HG02884 (cell line): ENCODE data around the gene ATF5.

Experiments
- ATAC-seq: cut with Tn5 transposase; IDR thresholded peaks from one replicate; pipeline ENCODE4 v1.9.1; 2021; ENCODE audit warnings: mild to moderate bottlenecking, moderate library complexity; ENCODE audit not compliant: unreplicated experiment

ATF5 gene

DNA sequence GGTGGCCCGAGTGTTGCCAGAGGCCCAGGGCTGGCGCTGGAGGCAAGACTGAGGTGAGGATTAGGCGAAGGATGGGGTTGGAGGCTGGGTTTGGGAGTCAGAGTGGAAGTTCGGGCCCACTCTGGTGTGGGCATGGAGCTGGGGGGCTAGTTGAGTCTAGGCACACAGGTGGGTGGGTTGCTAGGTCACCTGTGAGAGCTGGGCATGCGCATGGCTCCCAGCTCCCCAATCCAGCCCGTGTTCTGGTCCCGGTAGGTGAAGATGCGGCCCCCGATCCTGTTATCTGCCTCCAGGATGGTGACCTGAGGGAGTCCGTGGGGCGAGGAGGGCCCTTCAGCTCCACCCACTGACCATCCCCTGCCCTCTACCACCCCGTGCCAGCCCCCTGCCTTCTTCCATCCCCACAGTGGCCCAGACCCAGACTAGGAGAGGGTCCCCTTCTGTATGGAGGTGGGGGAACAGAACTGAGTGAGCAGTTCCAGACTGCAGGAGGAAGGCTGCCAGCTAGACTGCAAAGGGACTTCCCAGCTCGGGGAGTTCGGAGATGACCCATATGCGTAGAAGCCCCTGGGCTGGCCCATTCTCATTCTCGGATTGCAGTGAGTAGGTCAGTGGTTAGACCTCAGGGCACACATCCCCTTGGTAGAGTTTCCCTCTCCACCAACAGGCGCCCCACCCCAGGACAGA is 34.0 kb upstream of the ATF5 start:
- ATAC-seq = no peak

DNA sequence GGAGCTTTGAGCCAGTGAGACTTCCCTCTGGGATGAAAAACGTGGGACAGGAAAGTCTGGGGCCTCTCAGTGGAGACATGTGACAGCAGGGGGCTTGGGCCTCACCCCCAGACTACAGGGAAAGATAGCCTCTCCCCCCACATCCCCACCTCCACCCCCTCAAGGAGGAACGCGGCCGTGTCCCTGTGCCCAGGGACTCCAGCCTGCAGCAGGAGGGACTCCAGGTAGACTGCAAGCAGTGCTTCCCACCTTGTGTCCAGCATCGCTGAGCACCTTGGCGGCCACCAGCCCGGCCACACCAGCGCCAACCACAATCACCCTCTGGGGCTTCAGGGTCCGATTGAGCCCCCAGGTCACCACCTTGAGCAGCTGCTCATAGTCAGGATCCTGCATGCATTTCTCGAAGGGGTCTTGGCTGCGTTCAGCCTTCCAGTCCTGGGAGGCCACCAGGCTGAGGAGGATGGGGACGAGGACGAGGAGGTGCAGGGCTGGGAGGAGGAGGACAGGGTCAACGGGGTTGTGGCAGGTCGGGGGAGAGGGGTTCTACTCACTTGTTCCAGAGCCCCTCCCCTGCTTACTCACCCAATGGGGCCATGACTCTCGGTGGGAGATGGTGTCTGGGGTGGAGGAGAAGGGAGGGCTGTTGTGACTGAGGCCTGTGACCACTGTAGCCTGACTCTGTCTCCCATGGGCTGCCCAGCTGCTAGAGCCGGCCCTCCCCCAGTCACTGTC is 33.3 kb upstream of the ATF5 start:
- ATAC-seq = no peak

DNA sequence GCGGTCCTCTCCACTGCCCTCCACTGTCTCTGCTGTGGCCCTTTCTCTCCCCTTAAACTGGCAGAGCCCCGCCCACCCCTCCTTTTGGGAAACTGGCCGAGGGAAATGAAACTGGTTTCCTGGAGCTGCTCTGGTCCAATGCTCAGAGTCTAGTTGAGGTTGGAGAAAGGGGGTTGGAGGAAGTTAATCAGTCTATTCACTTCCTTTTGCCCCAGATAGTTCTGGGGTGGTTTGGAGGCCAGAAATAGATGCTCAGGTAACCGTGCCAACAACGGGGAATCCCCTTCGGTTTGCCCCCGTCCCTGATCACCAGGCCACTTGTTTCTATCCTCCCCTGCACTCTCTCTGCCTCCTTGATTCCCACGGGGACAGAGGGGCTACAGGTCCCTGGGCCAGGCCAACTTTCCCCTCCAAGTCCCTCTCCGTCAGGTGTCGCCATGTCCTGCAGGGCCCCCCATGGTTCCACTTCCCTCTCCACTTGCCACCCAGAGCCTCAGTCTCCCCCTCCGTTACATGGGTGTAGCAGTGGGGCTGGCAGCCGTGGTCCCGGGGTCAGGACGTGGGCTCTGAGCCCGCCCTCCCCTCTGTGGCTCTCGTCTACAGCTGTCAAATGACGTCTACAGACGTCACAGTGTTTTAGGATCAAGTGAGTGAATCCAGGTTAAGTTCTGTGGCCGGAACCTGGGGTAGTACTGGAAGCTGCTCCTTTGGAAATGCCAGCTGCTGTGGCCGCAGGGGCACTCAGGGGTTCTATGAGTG is 32.0 kb upstream of the ATF5 start, which contains the start of gene IL4I1:
Gene IL4I1 (minus strand): TSS at position 25 of the 759 bp plus-strand sequence. CDS start 727 bp downstream, outside the sequence.
- ATAC-seq = no peak

DNA sequence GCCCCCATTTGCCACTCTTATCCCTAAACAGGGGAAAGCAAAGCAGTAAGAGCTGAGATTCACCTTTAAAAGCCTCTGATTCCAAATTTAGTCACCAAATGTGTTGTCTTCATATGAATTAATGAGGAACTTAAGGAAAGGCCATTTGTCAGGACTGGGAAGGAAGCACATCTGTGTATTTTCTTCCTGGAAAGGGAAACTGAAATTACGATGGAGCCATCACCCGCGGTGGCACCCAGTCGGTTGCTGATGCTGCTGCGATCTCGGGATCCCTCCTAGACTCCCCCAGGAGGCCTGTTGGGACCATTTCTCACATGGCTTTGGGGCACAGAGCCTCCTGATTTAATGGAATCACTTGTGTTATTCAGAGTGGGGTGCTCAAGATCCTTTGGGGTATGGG is 24.9 kb upstream of the ATF5 start:
- ATAC-seq = no peak

DNA sequence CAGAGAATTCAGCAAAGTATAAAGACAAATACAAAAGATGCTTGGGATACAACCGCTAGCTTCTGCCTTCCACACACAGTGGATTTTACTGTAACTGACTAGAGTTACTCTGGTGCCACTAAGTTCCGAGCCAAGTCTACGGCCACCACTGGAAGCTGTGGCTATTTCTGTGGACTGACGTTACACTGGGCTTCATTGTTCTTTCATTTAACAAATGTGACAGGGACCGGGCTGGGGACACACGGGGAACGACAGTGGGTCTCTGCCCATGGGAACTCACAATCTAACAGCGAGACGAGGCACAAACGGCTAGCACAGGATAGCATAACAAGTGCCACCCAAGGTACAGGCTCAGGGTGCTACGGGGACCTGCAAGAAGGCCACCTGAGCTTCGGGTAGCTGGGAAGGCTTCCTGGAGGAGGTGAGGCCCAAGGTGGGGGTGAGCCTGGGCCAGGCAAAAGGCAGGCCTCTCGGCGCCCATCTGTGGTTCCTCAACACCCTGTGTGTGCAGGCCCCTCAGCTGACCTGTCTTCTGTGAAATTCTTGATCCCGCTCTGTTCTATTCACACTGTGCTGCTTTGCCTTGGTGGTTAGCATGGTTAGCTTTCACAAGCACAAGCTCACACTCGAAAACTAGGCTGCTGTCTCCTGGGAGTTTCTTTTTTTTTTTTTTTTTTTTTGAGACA is 22.0 kb upstream of the ATF5 start:
- ATAC-seq = no peak

DNA sequence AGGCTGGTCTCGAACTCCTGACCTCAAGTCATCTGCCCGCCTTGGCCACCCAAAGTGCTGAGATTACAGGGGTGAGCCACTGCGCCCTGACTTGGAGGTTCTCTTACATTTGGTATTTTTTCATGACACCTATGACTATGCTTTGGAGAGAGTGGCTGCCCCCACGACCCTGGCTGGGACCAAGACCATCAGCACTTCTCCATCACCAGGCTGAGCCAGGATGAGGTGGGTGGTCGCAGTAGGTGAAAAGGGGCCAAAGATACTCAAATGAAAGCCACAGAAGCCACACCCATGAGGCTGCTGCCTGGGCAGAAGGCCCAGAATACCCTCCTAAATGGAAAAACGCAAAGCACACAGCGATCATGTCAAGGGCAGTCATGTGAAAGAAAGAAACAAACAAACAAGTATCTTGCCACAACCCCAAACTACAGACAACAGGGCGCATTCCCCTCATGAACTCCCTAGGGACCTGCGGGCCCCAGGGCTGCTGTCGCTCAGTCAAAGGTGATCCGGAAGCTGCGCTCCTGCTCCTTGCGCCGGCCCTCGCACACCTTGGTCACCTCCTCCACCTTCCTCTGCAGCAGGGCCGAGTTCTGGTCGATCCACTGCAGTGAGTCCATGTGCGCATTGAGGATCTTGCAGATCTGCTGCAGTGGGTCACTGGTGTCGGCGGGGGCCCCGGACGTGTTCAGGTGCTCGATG is 21.1 kb upstream of the ATF5 start:
- ATAC-seq = no peak

DNA sequence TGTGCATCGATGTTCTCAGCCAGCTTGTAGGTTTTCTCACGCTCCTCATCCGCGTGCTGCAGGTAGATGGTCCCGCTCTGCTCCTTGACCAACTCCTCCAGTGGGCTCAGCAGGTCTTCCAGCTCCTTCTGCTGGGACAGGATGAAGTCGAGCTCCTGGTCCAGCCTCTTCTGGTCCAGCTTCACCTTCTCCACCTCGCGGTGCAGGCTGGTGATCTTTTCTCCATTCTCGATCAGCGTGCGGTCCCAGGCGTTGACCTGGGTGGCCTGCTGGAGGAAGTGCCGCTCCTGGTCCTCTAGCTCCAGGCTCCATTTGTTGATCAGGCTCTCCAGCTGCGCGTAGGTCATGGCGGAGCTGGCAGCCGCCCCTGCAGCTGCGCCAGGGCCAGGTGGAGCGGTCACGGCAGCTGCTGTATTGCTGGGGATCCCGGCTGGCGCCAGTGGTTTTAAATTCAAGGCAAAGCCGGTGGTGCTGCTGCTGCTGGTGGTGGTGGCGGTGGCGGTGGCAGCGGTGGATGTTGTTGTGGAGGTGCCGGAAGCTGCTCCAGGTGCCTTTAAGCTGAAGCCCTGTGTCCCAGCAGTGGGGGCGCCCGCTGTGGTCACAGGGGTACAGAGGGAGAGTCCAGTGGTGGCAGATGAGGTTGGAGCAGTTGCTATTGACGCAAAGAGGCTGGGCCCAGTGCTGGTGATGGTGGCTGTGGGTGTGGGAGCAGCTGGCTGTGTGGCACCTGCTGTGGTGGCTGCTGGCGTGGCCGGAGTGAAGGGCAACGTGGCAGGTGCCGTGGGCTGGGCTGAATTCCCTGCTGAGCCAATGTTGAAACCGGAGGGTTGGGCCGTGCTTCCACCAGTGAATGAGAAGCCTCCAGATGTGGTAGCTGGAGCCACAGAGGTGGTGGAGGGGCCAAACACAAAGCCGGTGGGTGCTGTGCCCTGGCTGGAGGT is 20.3 kb upstream of the ATF5 start:
- ATAC-seq = no peak

DNA sequence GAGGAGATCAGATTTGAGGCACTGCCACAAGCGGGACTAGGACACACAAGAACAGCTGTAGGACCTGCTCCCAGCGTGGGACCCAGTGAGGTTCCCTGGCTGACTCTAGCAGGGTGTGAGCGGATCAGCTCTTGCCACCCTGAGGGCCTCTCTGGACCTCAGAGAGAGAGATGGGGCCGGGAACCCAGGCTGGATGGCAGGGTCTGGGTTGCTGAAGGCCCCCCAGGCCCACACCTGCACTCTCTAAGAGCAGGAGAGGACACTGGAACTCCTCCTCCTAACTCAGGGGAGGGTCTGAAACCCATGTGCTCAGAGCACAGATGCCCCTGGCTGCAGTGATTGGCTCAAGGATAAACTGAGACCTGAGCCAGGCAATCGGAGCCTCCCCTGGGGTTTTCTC is 18.8 kb upstream of the ATF5 start:
- no peak for ATAC-seq

DNA sequence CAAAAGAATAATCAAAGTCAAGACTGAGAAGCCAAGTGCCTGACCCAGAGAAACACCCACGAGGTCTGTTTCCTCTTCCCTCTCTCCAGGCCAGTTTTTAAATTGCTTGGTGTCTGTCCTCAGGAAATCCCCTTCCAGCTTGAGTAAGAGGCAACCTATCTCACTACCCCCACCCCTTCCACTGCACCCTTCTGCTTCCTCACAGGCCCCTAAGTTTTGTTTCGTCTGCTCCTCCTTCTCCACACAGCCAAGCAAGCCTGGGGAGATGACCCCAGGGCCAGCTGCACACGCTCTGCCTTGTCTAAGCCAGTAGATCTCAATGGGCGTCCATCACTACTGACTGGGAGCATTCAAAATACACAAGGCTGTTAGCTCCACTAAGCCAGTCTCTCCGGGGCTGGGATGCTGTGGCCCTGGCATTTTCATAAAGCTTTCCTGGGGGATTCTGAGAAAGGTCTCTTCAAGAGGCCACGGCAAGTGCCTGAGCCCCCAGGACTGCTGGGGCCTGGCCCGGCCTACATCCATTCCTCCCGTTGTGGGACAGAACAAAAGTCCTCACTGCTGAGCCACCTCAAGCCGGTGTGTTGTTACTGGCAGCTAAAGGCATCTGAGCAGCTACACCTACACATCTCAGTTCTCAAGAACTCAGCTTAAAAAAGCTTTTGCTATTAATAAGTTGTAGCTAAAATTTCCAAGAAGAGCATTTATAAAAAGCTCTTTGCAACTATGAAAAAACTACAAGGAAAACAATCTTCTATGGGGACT is 17.4 kb upstream of the ATF5 start:
- ATAC-seq = no peak

DNA sequence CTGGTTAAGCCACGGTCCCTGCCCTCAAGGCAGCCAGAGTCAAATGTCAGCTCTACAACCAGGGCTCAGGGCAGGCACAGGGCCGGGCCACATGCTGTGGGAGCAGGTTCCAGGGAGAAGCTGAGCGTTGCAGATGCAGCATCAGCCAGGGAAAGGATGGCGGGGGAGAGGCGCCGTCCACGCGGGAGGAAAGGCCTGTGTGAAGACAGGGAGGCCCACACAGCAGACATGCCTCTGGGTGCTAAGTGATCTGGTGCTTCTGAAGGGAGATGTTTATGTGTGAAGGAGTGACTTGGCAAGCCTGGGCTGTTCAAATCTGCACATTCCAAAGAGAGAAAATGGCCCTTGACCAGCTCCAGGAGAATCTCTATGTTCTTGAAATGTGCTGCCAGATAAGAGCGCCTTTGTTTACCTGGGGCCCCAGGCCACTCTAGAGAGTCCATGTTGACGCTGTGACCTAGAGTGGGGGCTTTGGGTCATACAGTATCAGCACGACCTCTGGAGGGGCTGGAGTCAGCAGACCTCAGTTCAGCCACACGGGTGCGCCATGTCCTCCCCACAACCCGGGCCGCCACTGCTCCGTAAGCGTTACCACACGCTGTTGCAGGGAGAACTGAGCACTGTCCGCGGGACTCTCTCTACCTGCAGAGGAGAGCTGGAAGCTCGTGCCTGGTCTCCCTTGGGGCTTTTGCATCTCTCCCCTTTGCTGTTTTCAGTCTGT is 15.9 kb upstream of the ATF5 start:
- no peak for ATAC-seq

DNA sequence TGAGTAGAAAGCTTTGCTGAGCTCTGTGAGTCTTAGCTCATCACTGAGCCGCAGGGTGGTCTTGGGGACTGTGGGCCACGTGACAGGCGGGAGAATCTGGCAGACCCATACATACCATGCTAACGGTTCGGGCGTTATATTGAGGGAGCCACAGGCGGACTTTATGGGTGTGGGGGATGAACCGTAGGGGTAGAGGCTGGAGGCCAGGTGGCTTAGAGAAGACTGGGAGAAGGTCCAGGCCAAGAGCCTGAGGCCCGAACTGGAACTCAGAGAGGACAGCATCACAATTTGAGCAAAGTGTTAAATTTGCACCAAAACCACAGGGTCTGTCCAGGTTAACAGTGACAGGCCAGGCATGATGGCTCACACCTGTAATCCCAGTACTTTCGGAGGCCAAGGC is 15.3 kb upstream of the ATF5 start:
- ATAC-seq = no peak

DNA sequence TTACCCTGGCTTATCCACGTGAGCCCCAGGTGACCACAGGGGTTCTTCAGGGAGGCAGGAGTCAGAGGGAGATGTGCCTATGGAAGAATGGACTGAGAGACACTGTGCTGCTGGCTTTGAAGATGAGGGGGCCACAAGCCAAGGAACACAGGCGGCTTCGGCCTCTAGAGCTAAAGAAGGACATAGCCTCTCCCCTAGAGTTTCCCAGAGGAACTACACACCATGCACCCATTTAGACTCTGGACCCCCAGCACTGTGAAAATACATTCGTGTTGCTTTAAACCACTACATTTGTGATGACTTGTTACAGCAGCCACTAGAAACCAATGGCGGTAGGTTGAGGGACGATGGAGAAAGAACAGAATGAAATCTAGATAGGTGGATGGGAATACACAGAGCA is 13.7 kb upstream of the ATF5 start:
- ATAC-seq = no peak

DNA sequence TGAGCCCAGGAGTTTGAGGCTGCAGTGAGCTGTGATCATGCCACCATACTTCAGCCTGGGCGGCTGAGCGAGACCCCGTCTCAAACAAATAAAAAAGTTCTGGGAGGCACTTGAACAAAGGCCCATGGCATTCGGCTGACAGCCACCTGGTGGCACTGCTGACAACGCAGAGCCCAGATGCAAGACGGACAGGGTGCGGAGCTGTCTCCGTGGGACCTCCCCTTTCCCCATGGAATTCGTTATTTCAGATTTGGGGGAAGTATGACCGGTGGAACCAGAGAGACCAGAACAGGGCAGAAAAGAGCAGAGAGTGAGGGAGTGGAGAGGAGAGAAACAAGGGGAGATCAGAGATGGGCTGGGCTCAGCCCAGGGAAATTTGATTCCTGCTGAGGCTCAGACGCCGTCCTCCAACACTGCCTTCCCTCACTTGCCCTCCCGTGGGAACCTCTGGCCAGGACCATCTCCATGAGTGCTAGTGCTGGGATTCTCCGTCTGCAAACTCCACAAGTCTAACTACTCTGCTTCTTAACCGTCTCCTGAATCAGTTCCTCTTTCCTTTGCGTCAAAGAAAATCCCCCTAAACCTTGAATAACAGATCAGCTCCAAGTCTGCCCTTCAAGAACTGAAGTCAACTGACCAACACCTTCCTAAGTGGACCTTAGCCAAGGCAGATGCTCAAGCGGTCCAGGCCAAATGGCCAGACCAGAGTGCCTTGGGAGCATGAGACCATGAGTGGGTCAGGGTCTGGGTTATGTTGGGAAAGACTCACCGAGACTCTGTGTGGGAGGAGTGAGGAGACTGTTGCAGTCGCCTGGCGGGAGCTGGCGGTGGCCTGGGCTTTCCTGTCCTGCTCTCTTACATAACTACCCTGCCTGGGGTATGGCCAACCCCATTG is 11.9 kb upstream of the ATF5 start:
- no peak for ATAC-seq

DNA sequence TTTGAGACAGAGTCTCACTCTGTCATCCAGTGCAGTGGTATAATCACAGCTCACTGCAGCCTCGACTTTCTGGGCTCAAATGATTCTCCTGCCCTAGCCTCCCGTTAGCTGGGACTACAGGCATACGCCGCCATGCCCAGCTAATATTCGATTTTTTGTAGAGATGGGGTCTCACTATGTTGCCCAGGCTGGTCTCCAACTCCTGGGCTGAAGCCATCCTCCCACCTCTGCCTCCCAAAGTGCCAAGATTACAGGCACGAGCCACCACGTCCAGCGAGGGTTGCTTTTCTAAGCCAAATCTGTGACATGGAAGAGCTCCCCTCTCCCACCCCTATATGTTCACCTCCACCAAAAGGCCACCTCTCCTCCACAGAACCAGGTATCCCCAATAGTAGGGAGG is 10.9 kb upstream of the ATF5 start:
- no peak for ATAC-seq

DNA sequence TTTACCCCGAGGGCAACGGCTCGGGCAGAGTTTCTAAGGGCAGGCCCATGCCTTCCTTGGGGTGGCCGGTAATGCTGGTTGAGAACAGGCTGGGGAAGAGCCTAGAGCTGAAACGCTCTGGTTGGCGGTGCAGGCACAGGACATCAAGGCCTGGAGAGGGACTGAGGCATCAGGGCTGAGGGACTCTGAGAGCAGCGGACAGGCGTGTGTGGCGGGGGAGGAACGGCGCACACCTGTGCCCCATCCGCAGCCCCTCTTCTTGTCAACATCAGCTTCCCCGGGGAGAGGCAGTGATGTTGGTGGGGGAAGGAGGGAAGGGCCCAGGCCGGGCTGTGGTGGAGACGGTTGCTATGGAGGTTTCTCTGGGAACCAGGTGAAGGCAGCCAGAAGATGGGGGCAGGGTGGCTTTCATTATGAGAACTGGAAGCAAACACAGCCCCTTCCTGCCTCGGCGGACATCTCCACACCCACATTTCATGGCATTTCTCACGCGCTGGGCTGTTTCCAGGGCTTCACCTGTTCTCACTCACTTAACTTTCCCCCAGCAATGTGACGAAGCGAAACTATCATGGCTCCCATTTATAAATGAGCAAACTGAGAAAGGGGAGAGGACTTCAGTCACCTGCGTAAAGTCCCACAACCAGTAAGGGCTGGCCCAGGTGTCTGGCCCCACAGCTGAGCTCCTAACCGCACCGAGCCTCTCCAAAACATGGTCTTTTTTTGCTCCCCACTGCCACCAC is 8.2 kb upstream of the ATF5 start:
- no peak for ATAC-seq
